Brain pericyte (primary cell): ENCODE measurements around the gene MORF4L1.

Experiments
- DNase-seq: peaks from one replicate; pipeline ENCODE4 v3.0.0-alpha.2; 2012; ENCODE audit warnings: low read depth, low spot score

The MORF4L1 gene

DNA sequence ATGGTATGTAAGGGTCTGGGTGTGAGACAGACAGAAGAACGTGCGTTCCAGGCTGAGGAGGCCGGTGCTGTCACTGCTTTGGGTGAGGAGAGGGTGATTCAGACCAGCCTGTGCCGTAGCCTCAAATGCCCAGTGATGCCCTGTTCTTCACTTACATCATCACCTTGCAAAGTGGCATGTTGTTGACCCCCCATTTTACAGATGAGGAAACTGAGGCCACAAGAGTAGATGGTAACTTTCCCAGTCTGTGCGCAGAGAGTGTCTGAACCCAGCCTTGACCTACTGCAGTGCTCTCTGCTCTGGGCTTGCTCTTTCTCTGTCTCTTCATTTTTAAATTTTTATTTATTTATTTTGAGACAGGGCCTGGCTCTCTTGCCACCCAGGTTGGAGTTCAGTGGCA is 73.8 kb downstream of the MORF4L1 start:
- DNase-seq = no peak

DNA sequence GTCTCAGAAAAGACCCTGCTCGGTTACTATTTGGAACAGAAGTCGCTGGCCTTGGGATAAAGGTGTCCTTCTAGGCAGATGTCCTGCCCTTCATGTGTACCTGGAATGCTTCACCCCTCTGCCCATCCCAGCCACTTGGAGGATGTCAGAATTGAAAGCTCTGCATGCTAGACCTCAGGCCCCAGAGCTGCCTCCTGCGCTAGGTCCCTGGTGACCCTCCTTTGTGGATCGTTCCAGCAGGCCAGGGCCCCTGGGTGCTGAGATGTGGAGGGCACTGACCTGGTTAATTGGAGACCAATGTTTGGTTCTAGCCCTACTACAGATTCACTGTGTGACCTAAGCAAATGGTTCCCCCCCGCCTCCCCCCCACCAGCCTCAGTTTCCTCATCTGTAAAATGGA is 74.8 kb downstream of the MORF4L1 start:
- no peak for DNase-seq
